ENCODE measurements around the gene TAF5.

The TAF5 gene

DNA sequence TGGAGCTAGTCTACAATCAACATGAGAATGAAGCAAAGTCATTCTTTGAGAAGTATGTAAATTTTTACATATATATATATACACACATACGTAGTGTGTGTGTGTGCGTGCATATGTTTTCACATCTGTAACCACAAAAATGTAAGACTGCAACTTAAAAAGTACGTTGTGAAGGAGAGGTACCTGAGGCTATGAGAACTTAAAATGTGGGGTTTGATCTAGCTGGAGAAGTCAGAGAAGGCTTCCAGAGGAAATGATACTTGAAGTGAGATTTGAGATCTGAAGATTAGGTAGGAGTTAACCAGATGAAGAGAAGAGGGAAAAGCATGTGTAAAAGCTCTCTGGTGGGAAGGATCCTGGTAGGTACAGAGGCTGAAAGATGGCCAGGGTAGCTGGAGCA is 5.8 kb downstream of the TAF5 start:
- H3K4me3 ChIP-seq (ENCODE audit: low read depth, low read length) = no peak overlapping the region
- TF ChIP-seq MYC (IDR thresholded peaks at IDR 0.05; ENCODE audit: low read depth, low read length) (no peak), POLR2A (IDR thresholded peaks at IDR 0.05; ENCODE audit: extremely low read depth, insufficient read length) (no peak)
- TF ChIP-seq, protein P1, sequence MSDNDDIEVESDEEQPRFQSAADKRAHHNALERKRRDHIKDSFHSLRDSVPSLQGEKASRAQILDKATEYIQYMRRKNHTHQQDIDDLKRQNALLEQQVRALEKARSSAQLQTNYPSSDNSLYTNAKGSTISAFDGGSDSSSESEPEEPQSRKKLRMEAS (IDR thresholded peaks at IDR 0.05; ENCODE audit: low read depth, low read length) = no peak
- TF ChIP-seq, protein P2, sequence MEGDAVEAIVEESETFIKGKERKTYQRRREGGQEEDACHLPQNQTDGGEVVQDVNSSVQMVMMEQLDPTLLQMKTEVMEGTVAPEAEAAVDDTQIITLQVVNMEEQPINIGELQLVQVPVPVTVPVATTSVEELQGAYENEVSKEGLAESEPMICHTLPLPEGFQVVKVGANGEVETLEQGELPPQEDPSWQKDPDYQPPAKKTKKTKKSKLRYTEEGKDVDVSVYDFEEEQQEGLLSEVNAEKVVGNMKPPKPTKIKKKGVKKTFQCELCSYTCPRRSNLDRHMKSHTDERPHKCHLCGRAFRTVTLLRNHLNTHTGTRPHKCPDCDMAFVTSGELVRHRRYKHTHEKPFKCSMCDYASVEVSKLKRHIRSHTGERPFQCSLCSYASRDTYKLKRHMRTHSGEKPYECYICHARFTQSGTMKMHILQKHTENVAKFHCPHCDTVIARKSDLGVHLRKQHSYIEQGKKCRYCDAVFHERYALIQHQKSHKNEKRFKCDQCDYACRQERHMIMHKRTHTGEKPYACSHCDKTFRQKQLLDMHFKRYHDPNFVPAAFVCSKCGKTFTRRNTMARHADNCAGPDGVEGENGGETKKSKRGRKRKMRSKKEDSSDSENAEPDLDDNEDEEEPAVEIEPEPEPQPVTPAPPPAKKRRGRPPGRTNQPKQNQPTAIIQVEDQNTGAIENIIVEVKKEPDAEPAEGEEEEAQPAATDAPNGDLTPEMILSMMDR (IDR thresholded peaks at IDR 0.05; ENCODE audit: low read depth, low read length) = no peak
- no peak for DNase-seq (ENCODE audit: low read depth)

- no peak for DNase-seq (ENCODE audit: low read depth)
- no peak overlapping the region for H3K4me3 ChIP-seq (ENCODE audit: low read depth, low read length)
- TF ChIP-seq, protein P2 (IDR thresholded peaks at IDR 0.05; ENCODE audit: low read depth, low read length) = no peak
- TF ChIP-seq POLR2A (IDR thresholded peaks at IDR 0.05; ENCODE audit: extremely low read depth, insufficient read length) = no peak
- TF ChIP-seq MYC (IDR thresholded peaks at IDR 0.05; ENCODE audit: low read depth, low read length) = no peak
- TF ChIP-seq, protein P1 (IDR thresholded peaks at IDR 0.05; ENCODE audit: low read depth, low read length) = no peak
Measured at GRCh38 chr10:103374263-103374662, 6.5 kb downstream of the TAF5 start.

- DNase-seq (ENCODE audit: low read depth) = no peak
- TF ChIP-seq MYC (IDR thresholded peaks at IDR 0.05; ENCODE audit: low read depth, low read length) (no peak), POLR2A (IDR thresholded peaks at IDR 0.05; ENCODE audit: extremely low read depth, insufficient read length) (no peak)
- TF ChIP-seq, protein P1 (IDR thresholded peaks at IDR 0.05; ENCODE audit: low read depth, low read length) = no peak
- TF ChIP-seq, protein P2 (IDR thresholded peaks at IDR 0.05; ENCODE audit: low read depth, low read length) = no peak
- H3K4me3 ChIP-seq (ENCODE audit: low read depth, low read length) = no peak overlapping the region
Measured at GRCh38 chr10:103382769-103383168, 15.0 kb downstream of the TAF5 start.

DNA sequence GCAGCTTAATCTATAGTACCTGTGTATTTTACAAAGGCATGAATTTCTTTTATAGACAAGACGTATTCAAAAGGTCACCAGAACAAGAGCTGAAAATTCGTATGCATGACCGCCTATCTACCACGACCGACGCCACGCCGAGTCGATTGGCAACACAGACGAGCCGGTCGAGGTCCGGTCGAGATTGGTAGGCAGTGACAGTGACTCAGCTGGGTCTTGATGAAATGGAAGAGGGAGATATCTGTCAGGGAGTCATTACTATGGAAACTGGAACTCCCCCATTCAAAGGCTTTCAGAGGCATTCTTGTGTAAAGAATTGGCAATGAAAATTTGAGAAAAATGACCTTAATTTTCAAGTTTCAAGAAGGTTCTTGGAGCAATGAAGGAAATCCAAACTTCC is 26.4 kb downstream of the TAF5 start:
- DNase-seq (ENCODE audit: low read depth) = peak; percentile 34
- peak overlapping the region; percentile 92 for H3K4me3 ChIP-seq (ENCODE audit: low read depth, low read length)
- no peak for TF ChIP-seq POLR2A (IDR thresholded peaks at IDR 0.05; ENCODE audit: extremely low read depth, insufficient read length)
- TF ChIP-seq, protein P2 (IDR thresholded peaks at IDR 0.05; ENCODE audit: low read depth, low read length) = no peak
- TF ChIP-seq MYC (IDR thresholded peaks at IDR 0.05; ENCODE audit: low read depth, low read length) = no peak
- TF ChIP-seq, protein P1 (IDR thresholded peaks at IDR 0.05; ENCODE audit: low read depth, low read length) = no peak

DNA sequence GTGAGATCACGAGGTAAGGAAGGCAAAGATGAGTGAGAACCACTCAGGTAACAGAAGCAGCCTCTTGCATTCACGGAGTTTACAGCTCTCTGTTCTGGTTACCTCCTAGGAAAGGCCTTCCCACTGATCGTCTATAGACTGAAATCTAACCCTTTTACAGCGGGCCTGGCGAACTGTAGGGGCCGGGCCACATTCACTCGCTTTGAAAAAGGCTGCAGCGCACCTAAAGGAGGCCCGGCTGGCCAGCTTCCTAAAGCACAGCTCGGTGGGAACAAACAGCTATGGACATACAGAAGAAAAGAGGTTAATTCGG is 27.9 kb downstream of the TAF5 start:
- peak overlapping the region; percentile 92 for H3K4me3 ChIP-seq (ENCODE audit: low read depth, low read length)
- DNase-seq (ENCODE audit: low read depth) = no peak
- TF ChIP-seq, protein P1 (IDR thresholded peaks at IDR 0.05; ENCODE audit: low read depth, low read length) = no peak
- no peak for TF ChIP-seq MYC (IDR thresholded peaks at IDR 0.05; ENCODE audit: low read depth, low read length)
- no peak for TF ChIP-seq POLR2A (IDR thresholded peaks at IDR 0.05; ENCODE audit: extremely low read depth, insufficient read length)
- TF ChIP-seq, protein P2 (IDR thresholded peaks at IDR 0.05; ENCODE audit: low read depth, low read length) = no peak

All from NB4 (cell line).